ENCODE measurements around the gene FGD6.

Gene FGD6

DNA sequence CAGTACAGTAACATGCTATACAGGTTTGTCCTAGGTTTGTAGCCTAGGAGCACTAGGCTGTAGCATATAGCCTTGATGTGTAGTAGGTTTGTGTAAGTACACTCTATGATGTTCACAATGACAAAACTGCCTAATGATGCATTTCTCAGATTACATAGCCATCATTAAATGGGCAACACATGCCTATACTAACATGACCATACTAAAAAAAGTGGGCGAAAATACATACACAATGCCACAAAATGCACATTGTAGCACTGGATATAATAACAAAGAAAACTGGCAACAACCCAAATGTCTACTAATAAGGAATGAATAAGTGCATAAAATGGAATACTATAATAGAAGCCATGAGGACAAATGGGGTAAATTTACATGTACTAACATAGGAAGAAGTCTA is 182.5 kb downstream of the FGD6 start:
- no peak for TF ChIP-seq ARNT (IDR thresholded peaks at IDR 0.05)
- no peak for TF ChIP-seq SUZ12 (IDR thresholded peaks at IDR 0.05)
- TF ChIP-seq L3MBTL2 (conservative IDR thresholded peaks at IDR 0.05), result no peak
- TF ChIP-seq SP1 (IDR thresholded peaks at IDR 0.05), result no peak
- no peak for TF ChIP-seq ELF4 (IDR thresholded peaks at IDR 0.05)
- TF ChIP-seq LEF1 (IDR thresholded peaks at IDR 0.05; ENCODE audit: borderline replicate concordance), result no peak
- no peak for TF ChIP-seq HDGF (IDR thresholded peaks at IDR 0.05; ENCODE audit: borderline replicate concordance)
- no peak for TF ChIP-seq PKNOX1 (IDR thresholded peaks at IDR 0.05)
- TF ChIP-seq CTBP1 (IDR thresholded peaks at IDR 0.05; ENCODE audit: borderline replicate concordance), result no peak
- TF ChIP-seq TARDBP (IDR thresholded peaks at IDR 0.05), result no peak
- TF ChIP-seq FOXM1 (IDR thresholded peaks at IDR 0.05; ENCODE audit: borderline replicate concordance), result no peak
- TF ChIP-seq NFRKB (IDR thresholded peaks at IDR 0.05), result no peak
- POLR2A ChIA-PET, result no interaction called here
- DNase-seq (ENCODE audit: extremely low spot score), result no peak
- CTCF ChIA-PET, result interaction anchor here (0.6 kb wide), 1 partner anchor 143 kb away, joined by 4 read pairs; no protein-coding TSS in a partner anchor
